Activated naive CD8-positive, alpha-beta T cell treated with anti-CD3 and anti-CD28 coated beads, Interleukin-2, amount 50 U/mL, for 24 hours (primary cell): ENCODE results near the gene BIN1.

ENCODE experiments used
- ATAC-seq: fragments of 150-1000 bp; cut with Tn5 transposase; one replicate; pipeline ENCODE4 v1.10.0; 2021
- DNase-seq: peaks from one replicate; pipeline ENCODE4 v3.0.0; 2021
- H3K27ac Mint-ChIP-seq: one replicate; pipeline ENCODE4 v1.8.0; 2021; ENCODE audit warnings: mild to moderate bottlenecking, mixed read lengths
- H3K27me3 Mint-ChIP-seq: one replicate; pipeline ENCODE4 v1.8.0; 2021; ENCODE audit warnings: mixed read lengths
- H3K36me3 Mint-ChIP-seq: one replicate; pipeline ENCODE4 v1.8.0; 2021; ENCODE audit warnings: low read depth, mixed read lengths
- H3K4me1 Mint-ChIP-seq: one replicate; pipeline ENCODE4 v1.8.0; 2021; ENCODE audit warnings: mixed read lengths
- H3K4me3 Mint-ChIP-seq: one replicate; pipeline ENCODE4 v1.8.0; 2021; ENCODE audit warnings: mild to moderate bottlenecking, moderate library complexity, mixed read lengths
- H3K9me3 Mint-ChIP-seq: one replicate; pipeline ENCODE4 v1.8.0; 2021; ENCODE audit warnings: mixed read lengths

Gene BIN1

GRCh38 chr2:127017548-127017947 lies 89.4 kb downstream of the BIN1 start:
- DNase-seq (no peak), ATAC-seq (no peak)
- Mint-ChIP-seq H3K4me1 (no peaks in the 10 kb centered on the region), H3K9me3 (no peaks in the 10 kb centered on the region), H3K4me3 (no peak overlapping the region), H3K27me3 (peaks cover 5% of the 10 kb centered on the region), H3K36me3 (no peaks in the 10 kb centered on the region), H3K27ac (no peak overlapping the region)

GRCh38 chr2:127016329-127016728 lies 90.6 kb downstream of the BIN1 start:
- no peak overlapping the region for H3K27ac Mint-ChIP-seq
- DNase-seq (no peak), ATAC-seq (no peak)
- no peaks in the 10 kb centered on the region for H3K9me3 Mint-ChIP-seq
- H3K4me1 Mint-ChIP-seq = no peaks in the 10 kb centered on the region
- no peaks in the 10 kb centered on the region for H3K36me3 Mint-ChIP-seq
- H3K27me3 Mint-ChIP-seq = peaks cover 5% of the 10 kb centered on the region
- H3K4me3 Mint-ChIP-seq = no peak overlapping the region

GRCh38 chr2:127015106-127015910 lies 91.6 kb downstream of the BIN1 start:
- ATAC-seq (no peak), DNase-seq (no peak)
- Mint-ChIP-seq H3K9me3 (no peaks in the 10 kb centered on the region), H3K27ac (no peak overlapping the region), H3K4me1 (no peaks in the 10 kb centered on the region), H3K27me3 (peaks cover 5% of the 10 kb centered on the region), H3K36me3 (no peaks in the 10 kb centered on the region), H3K4me3 (no peak overlapping the region)

GRCh38 chr2:127014630-127015029 lies 92.3 kb downstream of the BIN1 start:
- H3K27me3 Mint-ChIP-seq = peaks cover 6% of the 10 kb centered on the region
- H3K9me3 Mint-ChIP-seq = no peaks in the 10 kb centered on the region
- H3K4me3 Mint-ChIP-seq = no peak overlapping the region
- DNase-seq (no peak), ATAC-seq (no peak)
- no peaks in the 10 kb centered on the region for H3K36me3 Mint-ChIP-seq
- H3K4me1 Mint-ChIP-seq = no peaks in the 10 kb centered on the region
- no peak overlapping the region for H3K27ac Mint-ChIP-seq

GRCh38 chr2:127014224-127014623 lies 92.7 kb downstream of the BIN1 start:
- no peaks in the 10 kb centered on the region for H3K36me3 Mint-ChIP-seq
- ATAC-seq = no peak

GRCh38 chr2:127012868-127013267 lies 94.1 kb downstream of the BIN1 start:
- H3K4me1 Mint-ChIP-seq = no peaks in the 10 kb centered on the region
- H3K4me3 Mint-ChIP-seq = no peak overlapping the region
- no peaks in the 10 kb centered on the region for H3K36me3 Mint-ChIP-seq
- no peak overlapping the region for H3K27ac Mint-ChIP-seq
- DNase-seq = no peak
- ATAC-seq = no peak
- H3K27me3 Mint-ChIP-seq = peaks cover 16% of the 10 kb centered on the region
- H3K9me3 Mint-ChIP-seq = no peaks in the 10 kb centered on the region

More at GRCh38 chr2:127014224-127014623, 92.7 kb downstream of the BIN1 start:
- H3K4me3 Mint-ChIP-seq = no peak overlapping the region
- H3K4me1 Mint-ChIP-seq = no peaks in the 10 kb centered on the region
- H3K27me3 Mint-ChIP-seq = peaks cover 7% of the 10 kb centered on the region
- H3K27ac Mint-ChIP-seq = no peak overlapping the region
- no peaks in the 10 kb centered on the region for H3K9me3 Mint-ChIP-seq
- no peak for DNase-seq

- H3K36me3 Mint-ChIP-seq = no peaks in the 10 kb centered on the region
- peaks cover 16% of the 10 kb centered on the region for H3K27me3 Mint-ChIP-seq
- no peak overlapping the region for H3K27ac Mint-ChIP-seq
- no peaks in the 10 kb centered on the region for H3K4me1 Mint-ChIP-seq
- no peak for DNase-seq
- H3K4me3 Mint-ChIP-seq = no peak overlapping the region
- H3K9me3 Mint-ChIP-seq = no peaks in the 10 kb centered on the region
- ATAC-seq = no peak
Measured at GRCh38 chr2:127012215-127012614, 94.7 kb downstream of the BIN1 start.

GRCh38 chr2:127011796-127012195 lies 95.2 kb downstream of the BIN1 start:
- no peaks in the 10 kb centered on the region for H3K36me3 Mint-ChIP-seq
- no peaks in the 10 kb centered on the region for H3K9me3 Mint-ChIP-seq
- ATAC-seq (no peak), DNase-seq (no peak)
- H3K4me3 Mint-ChIP-seq = no peak overlapping the region
- H3K27ac Mint-ChIP-seq = no peak overlapping the region
- H3K4me1 Mint-ChIP-seq = no peaks in the 10 kb centered on the region
- H3K27me3 Mint-ChIP-seq = peaks cover 16% of the 10 kb centered on the region

GRCh38 chr2:127011231-127011661 lies 95.7 kb downstream of the BIN1 start:
- no peaks in the 10 kb centered on the region for H3K9me3 Mint-ChIP-seq
- no peaks in the 10 kb centered on the region for H3K36me3 Mint-ChIP-seq
- no peaks in the 10 kb centered on the region for H3K4me1 Mint-ChIP-seq
- no peak overlapping the region for H3K4me3 Mint-ChIP-seq
- H3K27me3 Mint-ChIP-seq = peaks cover 16% of the 10 kb centered on the region
- no peak for ATAC-seq
- no peak for DNase-seq
- no peak overlapping the region for H3K27ac Mint-ChIP-seq

- no peaks in the 10 kb centered on the region for H3K36me3 Mint-ChIP-seq
- DNase-seq = no peak
- peaks cover 16% of the 10 kb centered on the region for H3K27me3 Mint-ChIP-seq
- H3K9me3 Mint-ChIP-seq = no peaks in the 10 kb centered on the region
- no peak for ATAC-seq
- H3K27ac Mint-ChIP-seq = no peak overlapping the region
- H3K4me1 Mint-ChIP-seq = no peaks in the 10 kb centered on the region
- no peak overlapping the region for H3K4me3 Mint-ChIP-seq
Measured at GRCh38 chr2:127008265-127009015, 98.5 kb downstream of the BIN1 start.

- DNase-seq (no peak), ATAC-seq (no peak)
- Mint-ChIP-seq H3K4me3 (no peak overlapping the region), H3K27me3 (peaks cover 11% of the 10 kb centered on the region), H3K36me3 (no peaks in the 10 kb centered on the region), H3K27ac (no peak overlapping the region), H3K9me3 (no peaks in the 10 kb centered on the region), H3K4me1 (no peaks in the 10 kb centered on the region)
Measured at GRCh38 chr2:127007652-127008051, 99.3 kb downstream of the BIN1 start.

GRCh38 chr2:127006962-127007361 lies 100.0 kb downstream of the BIN1 start:
- Mint-ChIP-seq H3K9me3 (no peaks in the 10 kb centered on the region), H3K27me3 (peaks cover 11% of the 10 kb centered on the region), H3K4me3 (no peak overlapping the region), H3K36me3 (no peaks in the 10 kb centered on the region), H3K27ac (no peak overlapping the region), H3K4me1 (no peaks in the 10 kb centered on the region)
- no peak for ATAC-seq
- no peak for DNase-seq

- no peak for DNase-seq
- no peak for ATAC-seq
- Mint-ChIP-seq H3K4me1 (no peaks in the 10 kb centered on the region), H3K27ac (no peak overlapping the region), H3K36me3 (no peaks in the 10 kb centered on the region), H3K27me3 (peaks cover 11% of the 10 kb centered on the region), H3K9me3 (no peaks in the 10 kb centered on the region), H3K4me3 (no peak overlapping the region)
Measured at GRCh38 chr2:127004893-127005600, 101.9 kb downstream of the BIN1 start.

GRCh38 chr2:127003070-127003800 lies 103.7 kb downstream of the BIN1 start:
- ATAC-seq (no peak), DNase-seq (no peak)
- H3K36me3 Mint-ChIP-seq = no peaks in the 10 kb centered on the region
- H3K4me3 Mint-ChIP-seq = no peak overlapping the region
- H3K27ac Mint-ChIP-seq = no peak overlapping the region
- H3K27me3 Mint-ChIP-seq = peaks cover 1% of the 10 kb centered on the region
- H3K4me1 Mint-ChIP-seq = no peaks in the 10 kb centered on the region
- H3K9me3 Mint-ChIP-seq = no peaks in the 10 kb centered on the region
